OCI-LY7 (cell line): ENCODE data around the gene CEP97. TPM values are rescaled to one million over a fixed set of nuclear protein-coding genes. Genes with fewer than 3 reads are reported as not detected.

Experiments
- BruUV-seq: library from RNA; stranded (reverse); fragments of 400-500 nt; replicated peaks from 2 replicates; lab custom pipeline; 2021; lab: Mats Ljungman, UMichigan
- CTCF ChIA-PET: fragments of 300-600 bp; sonication (Branson Sonifier 250); formaldehyde crosslinking; loops from one replicate; lab custom pipeline; 2022; ENCODE audit warnings: antibody characterized with exemption; ENCODE audit not compliant: unreplicated experiment; lab: Charles Lee
- POLR2A ChIA-PET: fragments of 300-600 bp; sonication (Branson Sonifier 250); formaldehyde crosslinking; loops from one replicate; lab custom pipeline; 2022; ENCODE audit warnings: antibody characterized with exemption; lab: Charles Lee
- DNase-seq: peaks from one replicate; pipeline ENCODE4 v3.0.0-alpha.2; 2015; ENCODE audit warnings: low spot score
- H2AFZ ChIP-seq: fragments of 200-600 bp; sonication (generic), shearing (Covaris generic); 2 replicates; pipeline ENCODE4 v1.6.1; 2014; ENCODE audit warnings: mild to moderate bottlenecking, antibody characterized with exemption, low read length, moderate library complexity
- H3K27ac ChIP-seq: fragments of 200-600 bp; sonication (generic); 2 replicates; pipeline ENCODE4 v1.5.1; 2014; ENCODE audit warnings: mixed run types, low read depth, mild to moderate bottlenecking, moderate library complexity, low read length, inconsistent platforms; ENCODE audit not compliant: poor library complexity, severe bottlenecking
- H3K36me3 ChIP-seq: fragments of 200-600 bp; sonication (generic); 2 replicates; pipeline ENCODE4 v1.6.1; 2014; ENCODE audit warnings: mild to moderate bottlenecking, antibody characterized with exemption, low read length, moderate library complexity, mixed read lengths; ENCODE audit not compliant: insufficient read depth
- H3K4me1 ChIP-seq: fragments of 200-600 bp; sonication (generic); 2 replicates; pipeline ENCODE4 v1.5.1; 2014; ENCODE audit warnings: mild to moderate bottlenecking, low read length; ENCODE audit not compliant: insufficient read depth, poor library complexity, severe bottlenecking
- H3K4me2 ChIP-seq: fragments of 200-600 bp; sonication (generic); 2 replicates; pipeline ENCODE4 v1.6.1; 2014; ENCODE audit warnings: mild to moderate bottlenecking, low read length
- H3K4me3 ChIP-seq: fragments of 200-600 bp; sonication (generic); 2 replicates; pipeline ENCODE4 v1.5.1; 2014; ENCODE audit warnings: mild to moderate bottlenecking, low read depth, low read length; ENCODE audit not compliant: poor library complexity, severe bottlenecking
- H3K79me2 ChIP-seq: fragments of 200-600 bp; sonication (generic); 2 replicates; pipeline ENCODE4 v1.6.1; 2016; ENCODE audit warnings: low read depth, mild to moderate bottlenecking, low read length, moderate library complexity, mixed read lengths; ENCODE audit not compliant: insufficient read depth
- H3K9me2 ChIP-seq: fragments of 200-600 bp; sonication (generic); 2 replicates; pipeline ENCODE4 v1.6.1; 2016; ENCODE audit warnings: mild to moderate bottlenecking, low read length, mixed read lengths; ENCODE audit not compliant: insufficient read depth
- H3K9me3 ChIP-seq: fragments of 200-600 bp; sonication (generic); 2 replicates; pipeline ENCODE4 v1.6.1; 2014; ENCODE audit warnings: mild to moderate bottlenecking, mixed run types, low read length, mixed read lengths
- H4K20me1 ChIP-seq: fragments of 200-600 bp; sonication (generic); 2 replicates; pipeline ENCODE4 v1.6.1; 2014; ENCODE audit warnings: mild to moderate bottlenecking, antibody characterized with exemption, low read length, moderate library complexity, mixed read lengths; ENCODE audit not compliant: insufficient read depth
- EZH2phosphoT487 ChIP-seq: fragments of 200-600 bp; sonication (generic); IDR thresholded peaks from 2 replicates; pipeline ENCODE4 v1.6.1; 2018; ENCODE audit warnings: low read depth, borderline replicate concordance, mild to moderate bottlenecking, mixed run types, antibody characterized with exemption, low read length, moderate library complexity, mixed read lengths
- intact Hi-C: fragments of 100-400 bp; cut with micrococcal nuclease; formaldehyde crosslinking; loops from one replicate; pipeline ENCODE4 v1.10.0; 2022; ENCODE audit not compliant: unreplicated experiment
- total RNA-seq, 2 experiments: library from RNA; depleted of rRNA in 1 of 2; stranded (reverse); fragments of >200 nt in 1 of 2; shearing (Covaris generic) in 1 of 2; gene quantifications; 2 replicates each; pipeline ENCODE4 v1.2.3, GENCODE V29; 2014 to 2022
- TF ChIP-seq, protein P1 (sequence below): fragments of 200-600 bp; sonication (generic); conservative IDR thresholded peaks from 2 replicates; pipeline ENCODE4 v1.5.1; 2014; ENCODE audit warnings: mild to moderate bottlenecking, antibody characterized with exemption, low read length, moderate library complexity, mixed read lengths

CEP97 gene
- total RNA-seq, 2 experiments from 2014 or later = 27.3 to 43.5 TPM

DNA sequence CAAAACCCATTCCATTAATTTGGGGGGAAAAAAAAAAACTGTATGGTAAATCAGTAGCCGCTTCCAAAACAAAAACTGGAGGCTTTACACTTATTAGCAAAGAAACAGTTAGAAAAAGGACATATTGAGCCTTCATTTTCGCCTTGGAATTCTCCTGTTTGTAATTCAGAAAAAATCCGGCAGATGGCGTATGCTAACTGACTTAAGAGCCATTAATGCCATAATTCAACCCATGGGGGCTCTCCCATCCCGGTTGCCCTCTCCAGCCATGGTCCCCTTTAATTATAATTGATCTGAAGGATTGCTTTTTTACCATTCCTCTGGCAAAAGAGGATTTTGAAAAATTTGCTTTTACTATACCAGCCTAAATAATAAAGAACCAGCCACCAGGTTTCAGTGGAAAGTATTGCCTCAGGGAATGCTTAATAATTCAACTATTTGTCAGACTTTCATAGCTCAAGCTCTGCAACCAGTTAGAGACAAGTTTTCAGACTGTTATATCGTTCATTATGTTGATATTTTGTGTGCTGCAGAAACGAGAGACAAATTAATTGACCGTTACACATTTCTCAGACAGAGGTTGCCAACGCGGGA lies 28.5 kb upstream of the CEP97 start:
- H3K9me3 ChIP-seq = no peaks in the 10 kb centered on the region
- no peaks in the 10 kb centered on the region for H4K20me1 ChIP-seq
- no peak overlapping the region for H2AFZ ChIP-seq
- POLR2A ChIA-PET = interaction anchor here (1.2 kb wide), 1 partner anchor 10 kb away, joined by 3 read pairs; the partner anchor contains the start of gene RPL24
- no peaks in the 10 kb centered on the region for H3K36me3 ChIP-seq
- BruUV-seq = no TSS peak
- no peak for TF ChIP-seq EZH2phosphoT487
- TF ChIP-seq, protein P1, sequence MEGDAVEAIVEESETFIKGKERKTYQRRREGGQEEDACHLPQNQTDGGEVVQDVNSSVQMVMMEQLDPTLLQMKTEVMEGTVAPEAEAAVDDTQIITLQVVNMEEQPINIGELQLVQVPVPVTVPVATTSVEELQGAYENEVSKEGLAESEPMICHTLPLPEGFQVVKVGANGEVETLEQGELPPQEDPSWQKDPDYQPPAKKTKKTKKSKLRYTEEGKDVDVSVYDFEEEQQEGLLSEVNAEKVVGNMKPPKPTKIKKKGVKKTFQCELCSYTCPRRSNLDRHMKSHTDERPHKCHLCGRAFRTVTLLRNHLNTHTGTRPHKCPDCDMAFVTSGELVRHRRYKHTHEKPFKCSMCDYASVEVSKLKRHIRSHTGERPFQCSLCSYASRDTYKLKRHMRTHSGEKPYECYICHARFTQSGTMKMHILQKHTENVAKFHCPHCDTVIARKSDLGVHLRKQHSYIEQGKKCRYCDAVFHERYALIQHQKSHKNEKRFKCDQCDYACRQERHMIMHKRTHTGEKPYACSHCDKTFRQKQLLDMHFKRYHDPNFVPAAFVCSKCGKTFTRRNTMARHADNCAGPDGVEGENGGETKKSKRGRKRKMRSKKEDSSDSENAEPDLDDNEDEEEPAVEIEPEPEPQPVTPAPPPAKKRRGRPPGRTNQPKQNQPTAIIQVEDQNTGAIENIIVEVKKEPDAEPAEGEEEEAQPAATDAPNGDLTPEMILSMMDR = peak; percentile 87
- DNase-seq = peak; percentile 81
- CTCF ChIA-PET = no interaction called here
- H3K9me2 ChIP-seq = no peaks in the 10 kb centered on the region
- peaks cover 19% of the 10 kb centered on the region for H3K4me1 ChIP-seq
- no peaks in the 10 kb centered on the region for H3K79me2 ChIP-seq
- no peak overlapping the region for H3K4me3 ChIP-seq
- H3K4me2 ChIP-seq = 0 out of 2 replicates have a peak overlapping the region, but pooled peaks have one; percentile 18
- H3K27ac ChIP-seq = no peak overlapping the region
- intact Hi-C loops = loop anchor here (1.0 to 5.0 kb wide), 2 partner anchors 107 to 301 kb away; no protein-coding TSS in a partner anchor

DNA sequence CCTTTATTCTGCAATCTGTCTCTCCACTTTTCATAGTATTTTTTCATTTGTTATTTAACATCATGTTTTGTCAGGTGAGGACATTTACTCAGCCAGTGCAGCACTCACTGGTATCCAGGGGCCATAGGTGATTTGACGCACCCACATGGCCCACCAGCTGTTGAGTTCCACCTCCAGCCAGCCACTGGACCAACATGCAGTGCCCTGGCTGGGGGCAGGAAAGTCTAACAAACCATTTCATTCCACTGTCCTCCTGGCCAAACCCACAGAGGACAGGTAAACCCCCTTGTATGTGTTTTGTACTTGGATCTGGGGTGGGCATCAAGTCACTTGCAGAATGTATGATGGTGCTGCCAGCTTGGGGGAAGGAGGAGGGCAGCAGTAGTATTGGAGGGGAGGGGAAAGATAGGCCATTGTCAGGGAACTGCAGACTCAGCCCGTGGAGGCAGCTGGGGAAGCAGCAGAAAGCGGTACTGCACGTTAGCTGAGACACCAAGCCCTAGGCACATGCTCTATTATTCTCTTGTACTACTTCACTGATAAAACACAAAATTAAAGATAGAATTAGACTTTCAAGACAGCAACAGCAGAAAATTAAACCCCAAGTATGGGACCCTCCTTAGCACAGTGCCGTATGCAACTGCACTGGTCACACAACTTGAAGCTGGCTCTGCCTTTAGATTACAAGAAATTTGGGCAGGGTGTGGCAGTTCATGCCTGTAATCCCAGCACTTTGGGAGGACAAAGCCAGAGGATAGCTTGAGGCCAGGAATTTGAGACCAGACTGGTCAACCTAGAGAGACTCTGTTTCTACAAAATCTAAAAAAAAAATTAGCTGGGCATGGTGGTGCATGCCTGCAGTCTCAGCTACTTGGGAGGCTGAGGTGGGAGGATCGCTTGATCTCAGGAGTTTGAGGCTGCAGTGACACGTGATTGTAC lies 22.4 kb upstream of the CEP97 start:
- POLR2A ChIA-PET = interaction anchor here (0.5 to 2.2 kb wide), 12 partner anchors 13 to 265 kb away, joined by 3 to 9 read pairs (median 4); partner anchors contain the start of genes CEP97 and RPL24
- no TSS peak for BruUV-seq

More for the DNA sequence above, 22.4 kb upstream of the CEP97 start:
- CTCF ChIA-PET = interaction anchor here (1.4 kb wide), 1 partner anchor 23 kb away, joined by 4 read pairs; the partner anchor contains the start of gene CEP97
- Histone ChIP-seq H3K9me2 (no peaks in the 10 kb centered on the region), H3K36me3 (no peaks in the 10 kb centered on the region), H3K4me1 (peaks cover 27% of the 10 kb centered on the region), H4K20me1 (no peaks in the 10 kb centered on the region), H2AFZ (peak overlapping the region; percentile 74), H3K79me2 (no peaks in the 10 kb centered on the region), H3K27ac (peak overlapping the region; percentile 72), H3K4me3 (peak overlapping the region; percentile 13), H3K4me2 (peak overlapping the region; percentile 67), H3K9me3 (no peaks in the 10 kb centered on the region)
- intact Hi-C loops = loop anchor here (1.0 to 2.0 kb wide), 2 partner anchors 20 to 77 kb away; partner anchors contain the start of gene NXPE3
- TF ChIP-seq, protein P1 = no peak
- TF ChIP-seq EZH2phosphoT487 = no peak
- DNase-seq = peak; percentile 45
